Naive thymus-derived CD8-positive, alpha-beta T cell (primary cell): ENCODE measurements around the gene MAD1L1. TPM values are rescaled to one million over a fixed set of nuclear protein-coding genes. Genes with fewer than 3 reads are reported as not detected.
A peak's percentile ranks its signal among the peaks of the same experiment; 100 is the strongest.
"Not testable (repeated sequence)": the region's sequence is repeated elsewhere in the genome, so short reads cannot be mapped to it uniquely, and the experiment has no call there.

Experiments
- ATAC-seq, 2 donors: fragments of 150-1000 bp; cut with Tn5 transposase in 1 of 2; sonication (Bioruptor Pico), chemical (Tn5 transposase) in 1 of 2; 1 replicate in 1 of 2; 2 replicates in 1 of 2; pipeline ENCODE4 v1.10.0; 2021; ENCODE audit warnings: mild to moderate bottlenecking in 2 of 2, moderate library complexity in 2 of 2
- POLR2A ChIA-PET: fragments of 350-600 bp; sonication (Branson Sonifier 250); formaldehyde crosslinking; loops from one replicate; lab custom pipeline; 2021; ENCODE audit warnings: antibody characterized with exemption; lab: Charles Lee
- DNase-seq, 10 donors: peaks; one replicate each; pipeline versions ENCODE4 v3.0.0 to v3.0.0-alpha.2; 2020 to 2022
- H3K27ac Mint-ChIP-seq, 10 donors: one replicate each; pipeline ENCODE4 v1.8.0; 2020 to 2022; ENCODE audit warnings: mild to moderate bottlenecking in 10 of 10, mixed read lengths in 10 of 10, moderate library complexity in 4 of 10, inconsistent platforms in 1 of 10
- H3K27me3 Mint-ChIP-seq, 5 donors: one replicate each; pipeline ENCODE4 v1.8.0; 2021 to 2022; ENCODE audit warnings: mixed read lengths in 5 of 5
- H3K36me3 Mint-ChIP-seq, 3 donors: one replicate each; pipeline ENCODE4 v1.8.0; 2020 to 2022; ENCODE audit warnings: mixed read lengths in 3 of 3, mild to moderate bottlenecking in 2 of 3, inconsistent platforms in 1 of 3
- H3K4me1 Mint-ChIP-seq, 4 donors: one replicate each; pipeline ENCODE4 v1.8.0; 2021 to 2022; ENCODE audit warnings: mixed read lengths in 4 of 4
- H3K4me3 Mint-ChIP-seq, 10 donors: one replicate each; pipeline ENCODE4 v1.8.0; 2020 to 2022; ENCODE audit warnings: mild to moderate bottlenecking in 10 of 10, mixed read lengths in 10 of 10, moderate library complexity in 6 of 10, inconsistent platforms in 1 of 10
- H3K9me3 Mint-ChIP-seq, 9 donors: one replicate each; pipeline ENCODE4 v1.8.0; 2020 to 2022; ENCODE audit warnings: mixed read lengths in 9 of 9, mild to moderate bottlenecking in 3 of 9, inconsistent platforms in 1 of 9, moderate library complexity in 1 of 9
- polyA plus RNA-seq, 3 donors: library from polyadenylated mRNA; unstranded; fragments of 300-500 nt; fragmentation: Illumina TruSeq; gene quantifications; one replicate each; pipeline ENCODE4 v1.2.3, GENCODE V29; 2021
- total RNA-seq, 8 experiments: library from RNA in 2 of 8; stranded (reverse) in 2 of 8; gene quantifications; one replicate each; pipeline ENCODE4 v1.2.3 and lab custom pipeline; 2021 to 2026

The MAD1L1 gene
- total and polyA plus RNA-seq, 5 experiments from 2014 or later: 84.5 to 243 (median 146) TPM

DNA sequence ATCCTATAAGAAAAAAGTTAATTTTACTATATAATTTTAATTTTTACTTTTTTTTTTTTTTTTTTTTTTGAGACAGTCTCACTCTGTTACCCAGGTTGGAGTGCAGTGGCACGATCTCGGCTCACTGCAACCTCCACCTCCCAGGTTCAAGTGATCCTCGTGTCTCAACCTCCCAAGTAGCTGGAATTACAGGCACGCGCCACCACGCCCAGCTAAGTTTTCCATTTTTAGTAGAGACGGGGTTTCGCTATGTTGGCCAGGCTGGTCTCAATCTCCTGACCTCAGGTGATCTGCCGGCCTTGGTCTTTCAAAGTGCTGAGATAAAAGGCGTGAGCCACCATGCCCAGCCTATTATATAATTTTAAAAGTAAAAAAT, 262.5 kb downstream of the MAD1L1 start:
- peaks cover 16 to 48% (median 35%) of the 10 kb centered on the region in 4 donors for H3K4me1 Mint-ChIP-seq
- ATAC-seq, H3K27me3 Mint-ChIP-seq, POLR2A ChIA-PET, H3K9me3 Mint-ChIP-seq, DNase-seq: not testable (repeated sequence)
- H3K36me3 Mint-ChIP-seq: peaks cover 0 to 13% (median 5%) of the 10 kb centered on the region in 3 donors
- peak overlapping the region in 1 of 10 donors; percentile 15 for H3K4me3 Mint-ChIP-seq
- peak overlapping the region in 3 of 10 donors; percentile 36 to 81 (median 59) for H3K27ac Mint-ChIP-seq

DNA sequence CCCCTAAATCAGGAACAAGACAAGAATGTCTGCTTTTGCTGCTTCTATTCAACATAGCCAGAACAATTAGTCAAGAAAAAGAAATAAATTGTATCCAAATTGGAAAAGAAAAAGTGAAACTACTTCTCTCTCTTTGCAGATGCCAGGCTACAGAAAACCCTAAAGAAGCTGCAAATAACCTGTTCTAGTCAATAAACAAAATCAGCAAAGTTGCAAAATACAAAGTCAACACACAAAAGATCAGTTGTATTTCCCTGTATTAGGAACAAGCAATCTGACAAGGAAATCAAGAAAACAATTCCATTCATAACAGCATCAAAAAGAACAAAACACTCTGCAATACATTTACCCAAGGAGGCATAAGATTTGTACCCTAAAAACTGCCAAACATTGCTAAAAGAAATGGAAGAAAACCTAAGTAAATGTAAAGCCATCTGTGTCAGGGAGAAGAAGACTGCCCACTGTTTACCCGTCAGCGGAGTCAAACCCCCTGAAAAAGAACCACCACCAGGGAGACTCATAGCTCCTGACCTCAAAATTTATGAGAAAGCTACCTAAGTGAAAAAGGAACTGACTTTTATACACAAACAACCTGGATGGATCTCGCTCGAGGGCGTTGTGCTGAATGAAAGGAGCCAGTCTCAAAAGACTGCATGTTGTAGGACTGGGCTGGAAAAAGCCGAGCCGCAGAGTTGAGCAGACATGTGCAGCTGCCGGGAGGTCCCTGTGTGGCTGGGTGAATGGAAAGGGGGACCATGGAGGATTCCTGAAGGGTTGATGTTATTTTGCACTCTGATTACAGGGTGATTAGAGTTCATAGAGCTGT, 263.1 kb downstream of the MAD1L1 start:
- Mint-ChIP-seq H3K27me3 (no peaks in the 10 kb centered on the region), H3K36me3 (peaks cover 0 to 13% (median 5%) of the 10 kb centered on the region in 3 donors), H3K4me3 (peak overlapping the region in 4 of 10 donors; percentile 15 to 42 (median 30)), H3K27ac (peak overlapping the region in 8 of 10 donors; percentile 36 to 82 (median 68)), H3K4me1 (peaks cover 16 to 44% (median 33%) of the 10 kb centered on the region in 4 donors), H3K9me3 (peaks cover 0 to 3% (median 0%) of the 10 kb centered on the region in 9 donors)
- DNase-seq (peak in 1 of 10 donors; percentile 45), ATAC-seq (no peak)
- POLR2A ChIA-PET: no interaction called here

DNA sequence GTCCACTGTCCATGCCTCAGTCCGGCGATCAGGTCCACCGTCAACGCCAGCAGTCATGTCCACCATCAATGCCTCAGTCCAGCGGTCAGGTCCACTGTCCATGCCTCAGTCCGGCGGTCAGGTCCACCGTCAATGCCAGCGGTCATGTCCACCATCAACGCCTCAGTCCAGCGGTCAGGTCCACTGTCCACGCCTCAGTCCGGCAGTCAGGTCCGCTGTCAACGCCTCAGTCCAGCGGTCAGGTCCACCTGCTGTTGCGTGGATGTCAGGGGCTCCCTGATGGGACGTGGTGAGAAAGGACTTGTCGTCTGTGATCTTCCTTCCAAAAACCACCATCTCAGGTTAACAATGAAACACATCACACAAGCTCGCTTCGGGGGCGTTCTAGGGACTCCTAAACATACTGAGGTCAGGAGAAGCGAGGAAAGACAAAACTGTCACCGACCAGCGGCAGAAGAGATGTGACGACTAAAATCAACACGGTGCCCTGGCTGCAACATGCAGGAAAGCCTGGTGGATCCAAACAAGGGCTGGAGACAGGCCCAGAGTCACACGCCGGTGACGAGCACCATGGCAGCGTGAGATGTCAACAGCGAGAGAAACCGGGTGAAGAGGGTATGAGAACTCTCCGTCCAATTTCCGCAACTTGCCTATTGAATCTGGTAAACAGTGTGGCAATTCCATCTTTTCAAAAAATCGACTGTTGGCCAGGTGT, 264.2 kb downstream of the MAD1L1 start:
- Mint-ChIP-seq H3K4me1 (peaks cover 11 to 35% (median 25%) of the 10 kb centered on the region in 4 donors), H3K9me3 (peaks cover 0 to 3% (median 0%) of the 10 kb centered on the region in 9 donors), H3K27ac (no peak overlapping the region), H3K36me3 (peaks cover 0 to 13% (median 7%) of the 10 kb centered on the region in 3 donors), H3K27me3 (no peaks in the 10 kb centered on the region), H3K4me3 (no peak overlapping the region)
- ATAC-seq (no peak), DNase-seq (peak in 1 of 10 donors; percentile 62)
- POLR2A ChIA-PET: no interaction called here

DNA sequence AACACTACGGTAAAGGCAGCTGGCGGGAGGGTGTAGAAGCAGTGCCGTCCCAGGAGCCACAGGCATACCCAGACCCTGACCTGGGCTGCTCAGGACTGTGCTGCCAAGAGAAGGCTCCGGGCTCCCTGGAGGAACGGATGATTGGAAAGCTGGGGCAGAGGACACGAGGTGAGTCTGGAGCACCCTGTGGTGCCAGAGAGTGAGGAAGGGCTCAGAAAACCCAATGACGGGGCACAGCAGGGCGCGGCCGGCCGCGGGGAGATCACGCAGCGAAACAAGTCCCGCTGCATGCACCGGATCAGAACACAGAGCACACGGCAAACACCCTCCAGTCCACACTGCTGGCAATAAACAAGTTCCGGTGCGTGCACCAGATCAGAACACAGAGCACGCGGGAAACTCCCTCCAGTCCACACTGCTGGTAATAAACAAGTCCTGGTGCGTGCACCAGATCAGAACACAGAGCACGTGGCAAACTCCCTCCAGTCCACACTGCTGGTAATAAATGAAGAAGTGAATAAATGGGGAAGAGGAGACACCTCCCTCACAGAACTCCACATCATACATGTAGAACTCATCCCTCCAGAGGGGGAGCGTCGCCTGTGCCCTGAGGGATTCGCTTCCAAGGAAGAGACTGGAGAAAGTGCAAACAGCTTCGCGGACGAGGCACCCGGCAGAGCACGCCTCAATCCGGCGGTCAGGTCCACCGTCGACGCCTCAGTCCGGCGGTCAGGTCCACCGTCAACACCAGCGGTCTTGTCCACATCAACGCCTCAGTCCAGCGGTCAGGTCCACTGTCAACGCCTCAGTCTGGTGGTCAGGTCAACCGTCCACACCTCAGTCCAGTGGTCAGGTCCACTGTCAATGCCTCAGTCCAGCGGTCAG, 265.0 kb downstream of the MAD1L1 start:
- DNase-seq: peak in 1 of 10 donors; percentile 41
- Mint-ChIP-seq H3K27ac (peak overlapping the region in 5 of 10 donors; percentile 12 to 83 (median 27)), H3K9me3 (peaks cover 0 to 3% (median 0%) of the 10 kb centered on the region in 9 donors), H3K36me3 (peaks cover 2 to 18% (median 9%) of the 10 kb centered on the region in 3 donors), H3K4me1 (peaks cover 11 to 30% (median 23%) of the 10 kb centered on the region in 4 donors), H3K4me3 (no peak overlapping the region), H3K27me3 (no peaks in the 10 kb centered on the region)
- no peak for ATAC-seq
- POLR2A ChIA-PET: no interaction called here

DNA sequence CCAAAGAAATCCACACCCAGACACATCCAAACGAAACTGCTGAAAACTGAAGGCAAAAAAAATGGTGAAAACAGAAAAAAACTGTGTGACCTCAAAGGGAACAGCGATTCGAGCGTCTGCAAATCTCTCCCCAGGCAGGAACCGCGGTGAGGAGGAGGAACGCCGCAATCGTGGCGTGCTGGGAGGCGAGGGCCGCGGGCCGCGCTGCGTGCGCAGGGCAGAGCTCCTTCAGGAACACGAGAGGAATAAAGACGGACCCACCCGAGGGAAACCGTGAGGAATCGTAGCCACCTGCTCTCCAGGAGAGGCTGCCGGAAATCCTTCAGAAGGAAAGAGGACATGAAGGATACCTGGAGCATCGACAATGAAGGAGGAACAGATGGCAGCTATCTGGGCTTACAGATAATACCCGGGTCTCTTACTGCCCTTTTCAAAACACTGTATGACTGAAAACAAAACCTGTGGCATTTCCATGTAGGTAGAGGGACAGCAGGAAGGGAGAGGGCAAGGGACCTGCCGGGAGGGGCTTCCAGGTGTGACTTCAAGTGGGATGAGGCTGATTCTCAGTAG, 266.0 kb downstream of the MAD1L1 start:
- Mint-ChIP-seq H3K27me3 (no peaks in the 10 kb centered on the region), H3K27ac (peak overlapping the region in 3 of 10 donors; percentile 17 to 28 (median 27)), H3K4me1 (peaks cover 12 to 31% (median 24%) of the 10 kb centered on the region in 4 donors), H3K4me3 (no peak overlapping the region), H3K36me3 (peaks cover 13 to 21% (median 19%) of the 10 kb centered on the region in 3 donors), H3K9me3 (peaks cover 0 to 10% (median 7%) of the 10 kb centered on the region in 9 donors)
- DNase-seq: peak in 1 of 10 donors; percentile 37
- POLR2A ChIA-PET: no interaction called here
- no peak for ATAC-seq

DNA sequence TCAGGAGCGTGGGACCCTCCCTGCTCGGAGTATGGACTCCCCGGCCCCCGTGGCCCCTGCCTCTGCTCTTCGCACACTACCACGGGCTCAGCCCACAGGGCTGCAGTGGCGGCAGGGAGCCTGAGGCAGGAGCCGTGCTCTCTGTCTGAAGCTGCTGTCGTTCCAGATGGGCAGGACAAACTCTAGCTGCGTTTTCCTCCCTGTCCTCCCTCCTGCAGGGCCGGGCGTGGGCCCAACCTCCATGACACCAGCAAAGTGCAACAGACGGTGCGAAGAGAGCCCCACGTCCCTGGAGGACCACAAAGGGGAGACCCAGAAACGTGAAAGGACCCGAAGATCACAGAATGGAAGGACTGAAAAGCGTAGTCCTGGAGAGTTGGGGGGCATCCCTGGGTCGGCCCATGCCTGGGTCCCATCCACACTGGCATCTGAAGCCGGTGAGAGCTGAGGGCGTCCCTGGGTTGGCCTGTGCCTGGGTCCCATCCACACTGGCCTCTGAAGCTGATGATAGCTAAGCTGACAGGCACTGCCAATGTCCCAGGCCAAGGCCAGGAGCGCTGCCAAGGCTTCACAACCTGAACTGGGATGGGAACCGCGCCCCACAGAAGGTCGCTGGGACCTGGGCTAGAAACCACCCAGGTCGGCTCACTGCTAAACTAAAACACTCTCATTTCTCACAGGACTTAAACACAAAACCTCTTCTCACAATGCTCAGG, 267.0 kb downstream of the MAD1L1 start:
- peaks cover 4 to 19% (median 15%) of the 10 kb centered on the region in 9 donors for H3K9me3 Mint-ChIP-seq
- H3K27me3 Mint-ChIP-seq: no peaks in the 10 kb centered on the region
- peaks cover 23 to 28% (median 23%) of the 10 kb centered on the region in 3 donors for H3K36me3 Mint-ChIP-seq
- peak overlapping the region in 3 of 10 donors; percentile 28 to 60 (median 55) for H3K27ac Mint-ChIP-seq
- H3K4me1 Mint-ChIP-seq: peaks cover 16 to 38% (median 30%) of the 10 kb centered on the region in 4 donors
- POLR2A ChIA-PET: no interaction called here
- ATAC-seq (no peak), DNase-seq (peak in 1 of 10 donors; percentile 28)
- H3K4me3 Mint-ChIP-seq: no peak overlapping the region

DNA sequence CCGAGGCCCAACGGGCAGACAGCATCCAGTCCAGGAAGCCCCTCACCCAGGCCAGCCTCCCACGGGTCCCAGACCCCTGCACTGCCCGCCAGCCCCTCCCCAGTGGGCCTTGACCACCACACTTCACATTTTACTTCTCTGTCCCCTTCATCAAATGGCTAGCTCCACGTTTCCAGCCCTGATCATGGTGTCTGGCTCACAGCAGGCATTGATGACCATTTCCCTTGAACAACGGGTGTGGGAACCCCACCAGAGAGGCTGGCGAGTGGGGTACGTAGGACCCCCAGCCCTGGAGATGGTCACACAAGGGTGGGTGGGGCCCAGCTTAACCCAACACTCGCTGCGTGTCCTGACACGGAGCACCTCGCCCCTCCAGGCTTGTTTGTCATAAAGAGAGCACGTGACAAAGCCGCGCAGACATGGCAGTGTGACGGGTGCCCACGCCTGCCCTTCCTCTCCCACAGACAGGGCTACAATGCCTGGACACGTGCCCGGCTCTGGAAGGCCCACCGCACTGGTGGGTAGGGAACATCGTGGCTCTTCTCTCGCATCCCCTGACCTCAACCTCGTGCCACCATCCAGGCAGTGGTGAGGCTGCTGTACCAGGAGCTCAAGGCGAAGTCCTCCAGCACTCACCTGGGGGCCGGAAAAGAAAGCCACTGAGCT, 267.7 kb downstream of the MAD1L1 start:
- ATAC-seq (no peak), DNase-seq (peak in 1 of 10 donors; percentile 34)
- no peaks in the 10 kb centered on the region for H3K27me3 Mint-ChIP-seq
- peak overlapping the region in 1 of 10 donors; percentile 67 for H3K27ac Mint-ChIP-seq
- H3K36me3 Mint-ChIP-seq: peaks cover 23 to 33% (median 26%) of the 10 kb centered on the region in 3 donors
- peaks cover 16 to 35% (median 29%) of the 10 kb centered on the region in 4 donors for H3K4me1 Mint-ChIP-seq
- POLR2A ChIA-PET: no interaction called here
- no peak overlapping the region for H3K4me3 Mint-ChIP-seq
- peaks cover 4 to 26% (median 16%) of the 10 kb centered on the region in 9 donors for H3K9me3 Mint-ChIP-seq

DNA sequence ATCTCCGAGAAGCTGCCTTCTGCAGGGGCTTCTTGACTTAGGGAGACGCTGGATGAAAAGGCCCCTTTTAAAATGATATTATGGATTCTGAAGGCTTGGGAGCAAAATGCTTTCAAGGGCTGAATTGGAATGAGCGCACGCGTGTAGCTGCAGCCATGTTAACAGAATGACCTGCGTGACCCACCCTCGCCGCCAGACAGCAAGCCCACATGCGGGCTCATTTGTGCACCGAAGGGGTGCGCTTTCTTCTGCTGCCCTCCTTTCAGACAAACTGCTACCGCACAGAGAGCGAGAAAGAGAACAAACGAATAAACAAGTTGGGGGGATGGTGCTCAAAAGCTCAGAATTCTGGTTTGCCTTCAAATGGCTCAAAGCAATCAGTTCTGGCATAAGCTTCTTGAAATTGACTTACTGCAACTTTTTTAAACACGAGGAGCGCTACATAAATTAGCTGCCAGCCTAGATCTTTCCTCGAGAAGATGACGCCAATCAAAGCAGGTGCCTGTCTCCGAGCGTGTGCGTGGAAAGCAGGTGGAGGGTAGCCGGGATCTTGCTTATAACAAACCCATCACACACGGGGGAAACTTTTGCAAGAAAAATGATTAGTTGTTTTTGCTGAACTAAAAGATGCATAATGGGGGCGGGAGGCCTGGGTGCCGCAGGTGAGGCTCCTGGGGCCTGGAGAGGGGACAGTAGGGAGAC, 268.4 kb downstream of the MAD1L1 start:
- Mint-ChIP-seq H3K9me3 (peaks cover 4 to 28% (median 16%) of the 10 kb centered on the region in 9 donors), H3K4me1 (peaks cover 11 to 29% (median 23%) of the 10 kb centered on the region in 4 donors), H3K27ac (peak overlapping the region in 1 of 10 donors; percentile 74), H3K27me3 (no peaks in the 10 kb centered on the region), H3K36me3 (peaks cover 23 to 35% (median 26%) of the 10 kb centered on the region in 3 donors), H3K4me3 (no peak overlapping the region)
- peak in 1 of 10 donors; percentile 4 for DNase-seq
- ATAC-seq: no peak
- POLR2A ChIA-PET: no interaction called here

DNA sequence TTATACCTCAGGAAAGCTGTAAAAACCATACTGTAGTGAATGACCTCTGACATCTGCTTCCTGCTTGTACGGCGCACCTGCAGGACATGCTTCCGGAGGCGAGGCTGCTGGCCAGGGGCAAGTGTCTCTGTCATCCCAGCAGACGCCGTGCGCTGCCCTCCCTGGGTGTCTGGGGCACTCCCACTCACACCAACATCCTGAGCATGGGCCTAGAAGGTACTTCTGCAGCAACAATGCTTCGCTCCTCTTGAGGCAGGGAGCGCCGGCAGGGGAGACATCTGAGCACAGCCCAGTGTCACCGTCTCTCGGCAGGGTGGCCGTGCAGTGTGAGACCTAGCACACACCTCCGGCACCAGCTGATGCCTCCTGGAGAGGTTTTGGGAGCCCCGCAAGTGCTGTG, 269.2 kb downstream of the MAD1L1 start:
- H3K4me1 Mint-ChIP-seq: peaks cover 12 to 22% (median 21%) of the 10 kb centered on the region in 4 donors
- H3K36me3 Mint-ChIP-seq: peaks cover 24 to 35% (median 28%) of the 10 kb centered on the region in 3 donors
- H3K27ac Mint-ChIP-seq: no peak overlapping the region
- peaks cover 4 to 28% (median 16%) of the 10 kb centered on the region in 9 donors for H3K9me3 Mint-ChIP-seq
- POLR2A ChIA-PET: no interaction called here
- H3K27me3 Mint-ChIP-seq: no peaks in the 10 kb centered on the region
- no peak overlapping the region for H3K4me3 Mint-ChIP-seq
- no peak for ATAC-seq
- peak in 1 of 10 donors; percentile 11 for DNase-seq

DNA sequence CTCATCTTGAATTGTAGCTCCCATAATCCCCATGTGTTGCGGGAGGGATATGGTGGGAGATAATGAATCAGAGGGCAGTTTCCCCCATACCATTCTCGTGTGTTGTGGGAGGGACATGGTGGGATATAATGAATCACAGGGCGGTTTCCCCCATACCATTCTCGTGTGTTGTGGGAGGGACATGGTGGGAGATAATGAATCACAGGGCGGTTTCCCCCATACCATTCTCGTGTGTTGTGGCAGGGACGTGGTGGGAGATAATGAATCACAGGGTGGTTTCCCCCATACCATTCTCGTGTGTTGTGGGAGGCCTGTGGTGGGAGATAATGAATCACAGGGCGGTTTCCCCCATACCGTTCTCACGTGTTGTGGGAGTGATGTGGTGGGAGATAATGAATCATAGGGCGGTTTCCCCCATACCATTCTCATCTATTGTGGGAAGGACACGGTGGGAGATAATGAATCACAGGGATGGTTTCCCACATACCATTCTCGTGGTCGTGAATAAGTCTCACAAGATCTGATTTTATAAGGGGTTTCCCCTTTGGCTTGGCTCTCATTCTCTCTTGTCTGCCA, 271.0 kb downstream of the MAD1L1 start:
- H3K36me3 Mint-ChIP-seq: peaks cover 24 to 43% (median 32%) of the 10 kb centered on the region in 3 donors
- POLR2A ChIA-PET: no interaction called here
- H3K9me3 Mint-ChIP-seq: peaks cover 4 to 28% (median 16%) of the 10 kb centered on the region in 9 donors
- DNase-seq: peak in 9 of 10 donors; percentile 14 to 84 (median 59)
- no peaks in the 10 kb centered on the region for H3K27me3 Mint-ChIP-seq
- H3K27ac Mint-ChIP-seq: peak overlapping the region; percentile 53 to 91 (median 79)
- peak overlapping the region in 2 of 10 donors; percentile 50 to 54 for H3K4me3 Mint-ChIP-seq
- peak; percentile 90 to 94 for ATAC-seq
- H3K4me1 Mint-ChIP-seq: peaks cover 10 to 14% (median 12%) of the 10 kb centered on the region in 4 donors
